Measurements from ENCODE around the gene IFT43. TPM values are rescaled to one million over a fixed set of nuclear protein-coding genes. Genes with fewer than 3 reads are reported as not detected.

Gene IFT43
- total and polyA plus RNA-seq, 9 of the 15 experiments (the other 6 are each of a cell fraction or from before 2014, with no cell fraction given) = 4.9 to 12.8 (median 8.0) TPM

DNA sequence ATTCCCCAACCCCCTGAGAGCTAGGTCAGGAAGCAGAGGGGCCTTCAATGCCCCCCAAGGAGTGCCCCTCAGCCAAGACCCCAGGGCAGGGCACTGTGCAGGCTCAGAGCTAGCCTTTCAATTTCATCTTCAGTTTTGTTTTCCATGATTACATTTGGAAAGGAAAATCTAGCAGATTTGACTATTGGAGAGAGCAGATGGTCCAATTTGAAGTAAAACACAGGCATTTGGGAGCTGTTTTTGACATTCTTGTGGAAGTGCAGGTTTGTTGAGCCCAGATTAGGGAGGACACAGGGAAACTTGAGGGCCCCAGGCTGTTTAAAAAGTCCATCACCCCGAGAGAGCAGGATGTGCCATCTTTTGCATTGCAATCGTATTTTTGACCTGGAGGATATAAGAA is 107.5 kb downstream of the IFT43 start:
- H4K20me1 ChIP-seq (replicated peaks; ENCODE audit: control insufficient read depth, insufficient read depth, low read length) = no peaks in the 10 kb centered on the region
- H3K27me3 ChIP-seq (ENCODE audit: control insufficient read depth in 2 of 2, insufficient read depth in 2 of 2, low read length in 2 of 2) = peaks cover 5 to 16% of the 10 kb centered on the region in 2 experiments; a peak in 3 of 5 replicates
- intact Hi-C loops (cut with micrococcal nuclease) = no loop called here
- BruUV-seq (replicated peaks) = no TSS peak
- H3K36me3 ChIP-seq (ENCODE audit: control insufficient read depth, insufficient read depth, low read length) = no peaks in the 10 kb centered on the region
- in situ Hi-C loops (cut with MboI) = no loop called here
- ChIA-PET CTCF (ENCODE audit: low intra/inter-chr PET ratio) (no interaction called here), POLR2A (interaction anchor here (0.6 to 0.9 kb wide), 2 partner anchors 10 to 405 kb away, joined by 3 read pairs; no protein-coding TSS in a partner anchor)
- H3K4me3 ChIP-seq = no peak overlapping the region
- DNase-seq (ENCODE audit: extremely low read depth in 1 of 4, low spot score in 3 of 4) (no peak), ATAC-seq (no peak), FAIRE-seq (no peak)
- H2AFZ ChIP-seq (ENCODE audit: low read depth, low read length) = no peak overlapping the region
- H3K4me1 ChIP-seq (replicated peaks in 1 of 2; ENCODE audit: control insufficient read depth in 2 of 2, insufficient read depth in 2 of 2, low read length in 2 of 2) = no peaks in the 10 kb centered on the region; a peak in 2 of 5 replicates
- H3K9ac ChIP-seq (ENCODE audit: insufficient read depth in 1 of 2, low read depth in 2 of 2, low read length in 2 of 2) = no peak overlapping the region
- H3K79me2 ChIP-seq (ENCODE audit: control insufficient read depth, insufficient read depth, low read length) = no peaks in the 10 kb centered on the region
- H3K9me3 ChIP-seq (replicated peaks; ENCODE audit: control insufficient read depth, insufficient read depth, low read depth, low read length) = no peaks in the 10 kb centered on the region
- H3K9me1 ChIP-seq (ENCODE audit: control insufficient read depth, insufficient read depth, low read length) = no peaks in the 10 kb centered on the region
- H3K4me2 ChIP-seq (ENCODE audit: insufficient read depth, low read length) = no peak overlapping the region
- no peak overlapping the region for H3K27ac ChIP-seq (ENCODE audit: extremely low read depth, low read depth, low read length)
- 0% methylated on average over 2 of the region's 2 CpGs for WGBS (ENCODE audit: insufficient coverage, low coverage, missing lambda C conversion rate)
- TF ChIP-seq, protein P1, sequence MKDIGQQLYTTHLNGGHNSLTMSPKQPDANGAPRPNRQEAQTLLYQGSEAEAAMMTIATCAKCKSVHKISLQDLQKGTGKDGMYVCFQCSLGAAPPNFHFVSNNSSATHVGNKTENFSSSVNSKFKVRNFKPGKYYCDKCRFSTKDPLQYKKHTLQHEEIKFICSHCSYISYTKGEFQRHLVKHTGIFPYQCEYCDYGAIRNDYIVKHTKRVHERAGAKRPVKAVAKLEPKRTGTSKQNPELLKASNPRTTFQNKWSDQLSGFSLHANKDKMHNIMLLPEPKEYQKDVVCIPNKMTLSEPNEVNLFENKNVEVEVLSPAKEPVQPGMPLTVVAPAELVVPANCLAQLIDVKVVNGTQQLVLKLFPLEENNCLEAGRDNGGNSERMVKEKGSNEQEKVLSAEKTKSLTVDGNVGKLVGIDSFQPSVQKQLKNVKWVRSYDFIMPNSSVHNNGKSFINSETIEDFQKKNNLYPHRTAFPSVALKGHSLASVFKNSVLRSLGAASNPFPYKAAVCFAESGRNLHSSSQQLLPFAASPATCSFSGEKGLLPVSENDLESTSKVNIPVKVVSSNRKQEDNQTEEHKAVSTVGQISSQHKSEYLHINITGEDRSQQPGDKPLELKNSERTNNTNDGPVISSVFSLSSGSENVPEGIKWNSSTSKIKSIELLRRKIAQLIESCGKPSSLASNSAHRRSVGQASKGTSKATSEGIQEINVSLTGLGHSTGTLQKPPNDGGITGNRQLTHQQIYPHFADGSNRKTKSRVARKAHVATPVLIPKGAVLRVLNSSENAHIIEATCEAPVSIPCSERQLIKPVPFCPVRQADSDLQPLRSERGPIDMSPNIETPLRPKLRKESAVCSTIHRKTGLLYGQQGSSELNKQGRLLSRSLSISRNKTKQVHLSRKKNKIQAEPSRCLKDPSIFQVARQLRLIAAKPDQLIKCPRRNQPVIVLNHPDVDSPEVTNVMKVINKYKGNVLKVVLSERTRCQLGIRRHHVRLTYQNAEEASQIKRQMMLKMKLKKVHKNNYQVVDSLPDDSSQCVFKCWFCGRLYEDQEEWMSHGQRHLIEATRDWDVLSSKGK (CRISPR knock-in tag; IDR thresholded peaks at IDR 0.05) = no peak
- TF ChIP-seq RBM25 (IDR thresholded peaks at IDR 0.05; ENCODE audit: low read depth, low read length, severe bottlenecking) (no peak), RBM34 (IDR thresholded peaks at IDR 0.05; ENCODE audit: borderline replicate concordance, insufficient read depth, low read length) (no peak), XRCC3 (IDR thresholded peaks at IDR 0.05) (no peak), ZBTB1 (CRISPR knock-in tag; IDR thresholded peaks at IDR 0.05; ENCODE audit: borderline replicate concordance, low read depth) (no peak), SIX5 (IDR thresholded peaks at IDR 0.05; ENCODE audit: borderline replicate concordance in 1 of 2, insufficient read depth in 1 of 2, low read depth in 1 of 2, low read length in 2 of 2) (no peak), NCOA1 (IDR thresholded peaks at IDR 0.05; ENCODE audit: low read depth) (no peak), FOXK2 (conservative IDR thresholded peaks at IDR 0.05 in 1 of 2, IDR thresholded peaks at IDR 0.05 in 1 of 2; ENCODE audit: low read depth in 2 of 2) (no peak), IRF2 (CRISPR knock-in tag; IDR thresholded peaks at IDR 0.05) (no peak), MEF2A (IDR thresholded peaks at IDR 0.05; ENCODE audit: control insufficient read depth, low read depth, low read length) (no peak), RUNX1 (IDR thresholded peaks at IDR 0.05; ENCODE audit: low read depth) (no peak)
- TF ChIP-seq, protein P2, sequence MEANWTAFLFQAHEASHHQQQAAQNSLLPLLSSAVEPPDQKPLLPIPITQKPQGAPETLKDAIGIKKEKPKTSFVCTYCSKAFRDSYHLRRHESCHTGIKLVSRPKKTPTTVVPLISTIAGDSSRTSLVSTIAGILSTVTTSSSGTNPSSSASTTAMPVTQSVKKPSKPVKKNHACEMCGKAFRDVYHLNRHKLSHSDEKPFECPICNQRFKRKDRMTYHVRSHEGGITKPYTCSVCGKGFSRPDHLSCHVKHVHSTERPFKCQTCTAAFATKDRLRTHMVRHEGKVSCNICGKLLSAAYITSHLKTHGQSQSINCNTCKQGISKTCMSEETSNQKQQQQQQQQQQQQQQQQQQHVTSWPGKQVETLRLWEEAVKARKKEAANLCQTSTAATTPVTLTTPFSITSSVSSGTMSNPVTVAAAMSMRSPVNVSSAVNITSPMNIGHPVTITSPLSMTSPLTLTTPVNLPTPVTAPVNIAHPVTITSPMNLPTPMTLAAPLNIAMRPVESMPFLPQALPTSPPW (CRISPR knock-in tag; IDR thresholded peaks at IDR 0.05) = no peak
- TF ChIP-seq, protein P3, sequence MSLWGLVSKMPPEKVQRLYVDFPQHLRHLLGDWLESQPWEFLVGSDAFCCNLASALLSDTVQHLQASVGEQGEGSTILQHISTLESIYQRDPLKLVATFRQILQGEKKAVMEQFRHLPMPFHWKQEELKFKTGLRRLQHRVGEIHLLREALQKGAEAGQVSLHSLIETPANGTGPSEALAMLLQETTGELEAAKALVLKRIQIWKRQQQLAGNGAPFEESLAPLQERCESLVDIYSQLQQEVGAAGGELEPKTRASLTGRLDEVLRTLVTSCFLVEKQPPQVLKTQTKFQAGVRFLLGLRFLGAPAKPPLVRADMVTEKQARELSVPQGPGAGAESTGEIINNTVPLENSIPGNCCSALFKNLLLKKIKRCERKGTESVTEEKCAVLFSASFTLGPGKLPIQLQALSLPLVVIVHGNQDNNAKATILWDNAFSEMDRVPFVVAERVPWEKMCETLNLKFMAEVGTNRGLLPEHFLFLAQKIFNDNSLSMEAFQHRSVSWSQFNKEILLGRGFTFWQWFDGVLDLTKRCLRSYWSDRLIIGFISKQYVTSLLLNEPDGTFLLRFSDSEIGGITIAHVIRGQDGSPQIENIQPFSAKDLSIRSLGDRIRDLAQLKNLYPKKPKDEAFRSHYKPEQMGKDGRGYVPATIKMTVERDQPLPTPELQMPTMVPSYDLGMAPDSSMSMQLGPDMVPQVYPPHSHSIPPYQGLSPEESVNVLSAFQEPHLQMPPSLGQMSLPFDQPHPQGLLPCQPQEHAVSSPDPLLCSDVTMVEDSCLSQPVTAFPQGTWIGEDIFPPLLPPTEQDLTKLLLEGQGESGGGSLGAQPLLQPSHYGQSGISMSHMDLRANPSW (CRISPR knock-in tag; IDR thresholded peaks at IDR 0.05) = no peak
- TF ChIP-seq, protein P4, sequence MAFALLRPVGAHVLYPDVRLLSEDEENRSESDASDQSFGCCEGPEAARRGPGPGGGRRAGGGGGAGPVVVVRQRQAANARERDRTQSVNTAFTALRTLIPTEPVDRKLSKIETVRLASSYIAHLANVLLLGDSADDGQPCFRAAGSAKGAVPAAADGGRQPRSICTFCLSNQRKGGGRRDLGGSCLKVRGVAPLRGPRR (CRISPR knock-in tag; IDR thresholded peaks at IDR 0.05) = no peak

Data from K562 (cell line).